Inflammatory macrophage treated with lipopolysaccharide for 1 hour (primary cell): ENCODE measurements around the gene ZNF648.
"Not testable (repeated sequence)": the region's sequence is repeated elsewhere in the genome, so short reads cannot be mapped to it uniquely, and the experiment has no call there.

Source experiments
- DNase-seq, 2 donors: peaks; one replicate each; pipeline ENCODE4 v3.0.0-alpha.2; 2020 to 2022

Gene ZNF648

DNA sequence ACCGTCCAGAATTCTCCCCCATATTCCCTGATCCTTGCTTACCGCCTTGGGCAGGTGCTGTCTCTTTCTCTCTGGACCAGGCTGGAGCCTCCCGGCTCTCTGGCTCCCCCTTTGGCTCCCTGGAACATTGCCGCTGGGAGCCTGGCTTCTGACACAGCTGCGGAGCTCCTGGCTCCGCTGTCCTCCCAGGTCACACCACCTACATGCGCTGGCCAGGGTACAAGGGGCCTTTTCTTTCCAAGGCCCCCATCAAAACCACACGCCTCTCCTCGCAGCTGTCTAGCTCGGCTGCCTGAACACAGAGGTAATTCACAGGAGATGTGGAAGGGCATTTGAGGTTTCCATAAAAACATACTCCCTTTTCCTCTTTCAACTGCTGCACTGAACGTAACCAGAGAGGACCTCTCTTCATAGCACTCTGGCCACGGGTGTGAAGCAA is 7.5 kb upstream of the ZNF648 start:
- DNase-seq: peak; percentile 13 to 31

DNA sequence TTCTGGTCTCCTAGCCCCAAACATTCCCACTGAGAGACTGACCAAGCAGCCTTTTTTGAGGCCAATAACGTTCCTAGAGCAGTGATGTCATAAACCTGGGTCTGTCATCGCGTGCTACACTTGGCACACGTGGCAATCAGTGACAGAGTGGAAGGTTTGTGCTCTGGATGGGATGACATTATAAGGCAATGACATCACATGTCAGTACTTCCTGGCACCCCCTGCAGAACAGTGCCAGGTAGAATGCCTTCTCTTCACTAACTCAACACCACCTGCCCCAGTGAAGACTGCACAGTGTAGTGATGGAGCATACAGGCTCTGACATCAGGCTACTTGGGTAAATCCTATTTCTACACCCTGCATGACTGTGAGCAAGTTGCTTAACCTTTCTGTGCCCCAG is 5.4 kb upstream of the ZNF648 start:
- DNase-seq: no peak

DNA sequence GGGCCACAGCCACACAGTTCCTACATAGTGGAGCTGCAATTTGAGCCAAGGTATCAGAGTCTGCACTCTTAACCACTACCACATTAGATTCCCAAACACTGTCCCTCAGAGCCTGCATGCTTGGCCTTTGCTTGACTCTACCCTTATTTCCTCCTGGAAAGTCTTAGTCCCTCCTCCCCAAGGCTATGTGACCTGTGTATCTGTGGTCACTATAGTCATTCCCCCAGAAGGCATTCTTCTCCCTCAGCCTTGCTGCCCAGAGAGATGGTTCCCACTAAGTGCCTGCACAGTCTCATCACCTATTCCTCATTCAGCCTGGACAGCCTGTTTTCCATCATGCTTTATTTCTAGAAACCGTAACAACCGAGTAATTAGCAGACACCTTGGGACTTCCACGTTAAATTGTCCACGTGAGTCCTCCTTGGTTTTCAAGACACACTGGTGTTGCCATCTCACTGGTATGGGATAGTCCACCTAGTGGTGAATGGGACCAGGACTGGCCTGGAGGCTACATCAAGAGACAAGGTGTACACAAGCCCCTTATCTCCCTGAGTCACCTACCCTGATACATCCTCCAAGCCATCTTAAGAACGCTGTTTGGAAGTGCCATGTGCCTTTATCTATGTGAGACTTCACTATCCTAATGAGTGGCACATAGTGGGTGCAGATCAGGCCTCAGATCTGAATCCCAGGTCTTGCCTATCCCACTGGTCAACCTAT is 3.8 kb upstream of the ZNF648 start:
- no peak for DNase-seq

DNA sequence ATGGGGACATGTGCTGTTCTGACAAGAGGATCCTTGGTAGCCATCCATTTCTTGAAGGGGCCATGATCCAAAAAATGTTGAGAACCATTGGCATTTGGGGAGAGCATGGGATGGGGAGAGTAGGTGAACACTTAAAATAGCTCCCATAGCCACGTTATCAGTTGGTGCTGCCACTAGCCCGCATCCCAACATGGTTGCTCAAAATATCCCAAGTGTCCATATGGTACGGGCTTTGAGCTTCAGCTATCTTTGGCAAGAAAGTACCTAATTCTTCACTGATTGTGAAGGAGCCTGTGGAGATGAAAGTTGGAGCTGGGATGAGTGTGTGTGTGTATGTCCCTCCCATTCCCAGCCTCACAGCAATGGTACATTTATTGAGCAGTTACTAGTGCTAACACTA is 3.1 kb upstream of the ZNF648 start:
- no peak for DNase-seq

DNA sequence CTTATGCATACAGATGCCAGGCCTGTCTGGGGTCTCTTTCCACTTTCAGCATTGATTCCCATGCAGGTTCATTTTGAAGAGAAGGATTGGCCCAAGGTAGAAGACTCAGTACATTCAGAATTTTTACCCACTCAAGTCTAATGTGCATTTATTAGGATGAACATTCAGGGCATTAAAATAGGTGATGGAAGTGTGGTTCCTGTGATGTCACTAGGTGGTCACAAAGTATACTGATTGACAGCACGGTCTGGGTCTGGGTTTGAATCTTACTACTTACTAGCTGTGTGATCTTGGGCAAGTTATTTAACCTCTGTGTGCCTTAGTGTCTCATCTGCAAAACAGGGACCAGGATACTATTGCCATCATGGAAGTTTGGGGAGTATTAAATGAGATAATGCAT is 711 bp upstream of the ZNF648 start:
- DNase-seq: no peak

DNA sequence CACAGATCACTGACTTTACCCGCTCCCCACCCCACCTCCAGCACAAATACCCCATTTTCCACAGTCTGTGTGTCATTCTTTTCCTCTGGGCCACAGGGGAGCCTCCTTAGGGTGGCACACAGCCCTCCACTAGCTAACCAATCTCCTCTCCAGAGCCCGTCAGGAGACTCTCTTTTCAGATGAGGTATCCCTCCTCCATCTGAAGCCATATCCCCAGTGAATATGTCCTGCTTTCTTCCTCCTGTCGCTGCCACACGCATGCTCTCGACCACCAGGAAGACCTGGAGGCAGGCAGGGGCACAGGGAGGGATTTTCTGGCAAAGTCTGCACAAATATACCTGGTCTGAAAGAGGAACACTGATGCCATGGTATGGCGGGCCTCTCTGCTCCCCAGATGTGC is 635 bp downstream of the ZNF648 start:
- DNase-seq: no peak

DNA sequence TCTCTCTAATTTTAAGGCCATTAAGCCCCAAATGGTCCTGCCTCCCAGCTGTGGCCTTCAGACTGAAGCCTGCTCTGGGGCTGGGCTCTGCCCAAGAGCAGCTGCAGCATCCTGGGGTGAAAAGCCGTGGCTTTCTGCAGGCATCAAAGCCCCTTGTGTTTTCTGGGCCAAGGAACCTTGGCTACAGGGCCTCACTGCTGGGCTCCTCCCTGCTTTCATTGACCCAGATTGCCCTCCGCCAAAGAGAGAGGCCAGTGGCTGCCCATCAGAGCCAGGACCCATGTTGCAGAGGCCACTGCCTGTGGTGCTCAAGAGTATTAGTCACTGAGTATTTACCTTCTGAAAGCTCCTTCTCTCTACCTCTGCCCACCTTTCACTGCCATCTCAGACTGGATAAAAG is 1.6 kb downstream of the ZNF648 start:
- no peak for DNase-seq

DNA sequence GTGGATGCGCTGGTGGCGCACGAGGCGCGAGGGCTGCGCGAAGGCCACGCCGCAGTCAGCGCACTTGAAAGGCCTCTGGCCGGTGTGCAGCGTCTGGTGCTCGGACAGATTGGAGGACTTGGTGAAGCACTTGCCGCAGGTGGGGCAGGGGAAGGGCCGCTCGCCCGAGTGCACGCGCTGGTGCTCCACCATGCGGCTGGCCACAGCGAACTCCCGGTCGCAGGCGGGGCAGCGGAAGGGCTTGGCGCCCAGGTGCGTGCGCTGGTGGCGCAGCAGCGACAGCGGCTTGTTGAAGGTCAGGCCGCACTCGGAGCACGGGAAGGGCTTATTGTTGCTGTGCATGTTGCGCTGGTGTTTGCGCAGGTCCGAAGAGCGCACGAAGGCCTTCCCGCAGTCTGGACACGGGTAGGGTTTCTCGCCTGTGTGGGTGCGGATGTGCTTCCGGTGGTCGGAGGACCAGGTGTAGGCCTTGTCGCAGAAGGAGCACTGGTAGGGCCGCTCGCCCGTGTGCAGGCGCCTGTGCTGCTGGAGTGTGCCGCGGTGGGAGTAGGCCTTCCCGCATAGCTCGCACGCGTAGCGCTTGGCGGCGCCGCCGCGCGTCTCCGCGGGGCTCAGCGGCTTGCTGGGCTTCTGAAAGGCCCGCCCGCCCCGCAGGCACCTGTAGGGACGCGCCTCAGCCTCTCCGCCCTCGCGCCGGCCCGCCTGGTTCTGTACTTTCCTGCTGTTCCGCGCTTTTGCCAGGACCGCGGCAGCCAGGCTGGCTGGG is 4.7 kb downstream of the ZNF648 start:
- no peak for DNase-seq

DNA sequence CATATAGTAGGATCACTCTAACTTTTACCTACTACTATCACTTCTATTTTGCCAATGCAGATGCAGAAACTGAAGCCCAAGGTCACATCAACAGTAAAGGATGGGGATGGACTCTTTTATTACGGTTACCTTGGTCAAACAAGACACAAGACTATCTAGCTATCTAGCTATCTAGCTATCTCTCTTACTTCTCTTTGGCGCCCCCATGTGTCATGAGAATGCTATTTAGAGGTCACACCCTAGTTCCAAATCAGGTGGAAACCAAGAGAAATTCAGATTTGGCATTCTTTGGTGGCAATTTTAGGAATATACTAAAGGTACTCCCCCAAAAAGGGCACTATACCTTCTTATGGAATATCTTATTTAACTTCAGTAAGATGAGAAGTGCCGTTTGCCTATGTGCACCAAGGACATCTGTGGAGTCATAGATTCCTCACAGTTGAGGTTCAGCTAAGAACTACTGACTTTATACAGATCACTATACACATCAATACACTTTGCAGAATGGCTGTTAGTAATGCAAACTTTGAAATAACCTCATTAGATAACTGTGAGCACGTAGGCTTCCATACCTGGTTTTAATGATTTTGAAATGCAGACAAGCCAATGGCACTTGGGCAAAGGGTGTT is 6.7 kb downstream of the ZNF648 start:
- DNase-seq: peak; percentile 40 to 84

DNA sequence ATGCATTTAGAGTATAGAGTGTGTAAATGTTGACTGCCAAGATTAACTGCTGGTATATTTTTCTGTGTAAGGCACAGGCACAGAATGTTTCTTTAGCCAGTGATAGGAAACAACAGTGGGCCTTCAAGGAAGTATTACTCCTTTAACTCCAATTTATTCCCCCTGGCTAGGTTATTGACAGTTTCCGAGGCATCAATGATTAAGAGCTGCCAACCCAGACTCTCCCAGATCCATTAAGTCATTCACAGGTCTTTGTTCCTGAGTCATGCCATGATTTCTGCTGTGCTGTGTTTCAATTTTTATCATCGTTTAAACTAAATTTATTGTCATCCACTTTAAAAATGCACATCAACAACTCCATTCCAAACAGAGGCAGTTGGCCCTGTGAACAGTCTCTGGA is 9.2 kb downstream of the ZNF648 start:
- no peak for DNase-seq

DNA sequence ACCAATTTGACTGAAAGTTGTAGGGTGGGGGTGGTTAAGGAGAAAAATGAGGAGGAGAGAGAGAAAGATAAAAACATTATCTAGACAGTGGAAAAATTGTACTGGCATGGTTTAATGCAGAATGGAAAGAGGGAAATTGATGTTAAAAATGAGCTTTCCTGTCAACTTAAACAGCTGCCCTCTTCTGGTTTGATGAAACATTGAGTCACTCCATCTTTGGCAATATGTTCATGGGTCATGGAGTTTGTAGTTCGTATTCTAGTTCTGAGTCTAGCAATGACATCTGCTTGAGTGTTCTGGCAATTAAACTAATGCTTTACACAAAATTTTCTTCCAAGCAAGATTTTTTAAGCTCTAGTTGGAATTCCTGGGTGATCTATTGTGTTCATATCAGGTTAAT is 9.6 kb downstream of the ZNF648 start:
- peak in 1 of 2 donors; percentile 19 for DNase-seq

DNA sequence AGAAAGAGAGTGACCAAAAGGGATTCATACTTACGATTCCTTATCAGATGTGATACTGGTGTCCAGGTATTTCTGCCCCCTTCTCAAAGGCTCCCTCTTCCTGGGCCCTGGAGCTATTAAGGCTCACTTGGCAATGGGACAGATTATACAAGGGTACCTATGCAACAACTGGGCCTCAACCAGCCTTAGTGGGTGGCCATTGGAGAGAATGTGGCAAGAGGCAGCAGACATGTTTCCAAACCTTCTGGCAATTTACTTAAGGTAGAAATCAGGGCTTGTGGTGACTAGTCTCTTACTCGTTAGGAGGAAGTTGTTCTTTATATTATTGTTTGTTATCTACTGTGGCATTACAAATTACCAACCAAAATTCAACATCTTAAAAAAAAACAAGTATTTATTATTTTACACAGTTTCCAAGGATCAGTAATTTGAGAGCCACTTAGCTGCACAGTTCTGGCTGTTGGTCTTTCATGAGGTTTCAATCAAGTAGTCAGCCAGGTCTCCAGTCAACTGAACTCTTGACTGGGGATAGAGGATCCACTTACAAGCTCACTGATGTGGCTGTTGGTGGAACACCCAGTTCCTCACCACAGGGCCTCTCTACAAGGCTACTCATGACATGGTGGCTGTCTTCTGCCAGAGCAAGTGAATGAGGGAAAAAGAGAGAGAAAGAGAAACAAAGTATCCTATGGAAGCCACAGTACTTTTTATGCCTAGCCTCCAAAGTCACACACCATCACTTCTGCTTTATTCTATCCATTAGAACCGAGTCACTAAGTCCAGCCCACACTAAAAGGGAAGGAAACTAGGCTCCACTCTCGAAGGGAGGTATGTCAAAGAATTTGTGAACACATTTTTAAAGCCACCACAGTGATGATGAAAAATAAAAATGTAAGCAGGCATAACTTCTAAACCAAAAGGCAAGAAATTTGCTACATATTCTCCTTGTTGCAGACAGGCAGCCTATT is 10.7 kb downstream of the ZNF648 start:
- peak; percentile 14 to 20 for DNase-seq

DNA sequence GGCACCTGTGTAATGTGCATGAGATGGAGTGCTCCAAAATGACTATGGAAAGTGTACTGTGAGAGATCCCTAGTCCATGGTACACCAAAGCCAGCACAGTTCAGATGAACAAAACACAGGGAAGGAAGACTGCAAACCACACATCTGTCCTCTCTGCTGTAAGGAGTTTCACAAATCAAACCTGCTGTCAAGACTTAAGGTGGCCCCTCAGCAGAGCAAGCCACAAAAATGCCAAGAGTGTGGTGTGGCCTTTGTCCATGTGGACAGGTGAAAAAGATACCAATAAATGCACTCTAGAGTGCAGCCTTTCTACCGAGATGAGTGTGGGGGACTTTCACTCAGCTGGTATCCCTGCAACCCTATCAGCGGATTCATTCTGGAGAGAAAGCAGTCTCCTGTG is 12.9 kb downstream of the ZNF648 start:
- DNase-seq: no peak

DNA sequence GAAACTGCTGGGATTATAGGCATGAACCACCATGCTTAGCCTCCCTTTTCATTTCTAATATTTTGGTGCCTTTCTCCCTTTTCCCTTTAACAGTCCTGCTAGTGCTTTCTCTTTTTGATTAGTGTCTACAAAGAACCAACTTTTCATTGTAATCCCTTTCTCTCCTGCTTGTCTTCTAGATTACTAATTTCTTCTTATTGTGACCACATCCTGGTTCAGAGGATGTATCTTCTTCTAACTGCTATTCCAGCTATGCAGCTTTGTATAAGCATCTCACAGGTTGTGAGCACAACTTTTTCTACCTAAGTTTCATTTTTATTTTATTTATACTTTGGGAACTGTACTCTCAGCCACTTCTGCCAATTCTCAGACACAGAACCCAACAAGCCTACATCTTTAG is 14.7 kb downstream of the ZNF648 start:
- no peak for DNase-seq

DNA sequence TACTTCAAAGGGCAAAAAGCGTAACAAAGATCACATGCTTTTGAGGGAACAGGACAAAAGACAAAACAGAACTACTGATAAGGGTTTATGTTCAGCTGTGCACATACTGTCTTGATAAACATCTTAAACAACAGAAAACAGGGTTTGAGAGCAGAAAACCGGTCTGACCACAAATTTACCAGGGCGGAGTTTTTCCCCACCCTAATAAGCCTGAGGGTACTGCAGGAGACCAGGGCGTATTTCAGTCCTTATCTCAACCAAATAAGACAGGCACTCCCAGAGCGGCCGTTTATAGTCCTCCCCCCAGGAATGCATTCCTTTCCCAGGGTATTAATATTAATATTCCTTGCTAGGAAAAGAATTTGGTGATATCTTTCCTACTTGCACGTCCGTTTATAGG is 16.0 kb downstream of the ZNF648 start:
- not testable (repeated sequence) for DNase-seq

DNA sequence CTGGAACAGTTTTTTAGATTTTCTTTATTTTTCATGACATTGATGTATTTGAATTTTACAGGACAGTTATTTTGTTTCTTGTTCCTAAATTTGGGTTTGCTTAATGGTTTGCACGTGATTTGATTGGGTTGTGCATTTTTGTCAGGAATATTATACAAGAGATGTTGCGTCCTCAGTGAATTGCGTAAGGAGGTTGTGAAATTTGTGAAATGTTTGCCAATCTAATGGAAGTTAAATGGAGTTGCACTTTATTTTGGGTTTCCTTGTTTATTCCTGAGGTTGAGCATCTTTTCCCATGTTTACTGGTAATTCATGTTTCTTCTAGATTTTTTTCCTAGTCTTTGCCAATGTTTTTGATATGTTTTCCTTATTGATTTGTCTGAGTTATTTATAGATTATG is 19.9 kb downstream of the ZNF648 start:
- peak; percentile 70 to 94 for DNase-seq

DNA sequence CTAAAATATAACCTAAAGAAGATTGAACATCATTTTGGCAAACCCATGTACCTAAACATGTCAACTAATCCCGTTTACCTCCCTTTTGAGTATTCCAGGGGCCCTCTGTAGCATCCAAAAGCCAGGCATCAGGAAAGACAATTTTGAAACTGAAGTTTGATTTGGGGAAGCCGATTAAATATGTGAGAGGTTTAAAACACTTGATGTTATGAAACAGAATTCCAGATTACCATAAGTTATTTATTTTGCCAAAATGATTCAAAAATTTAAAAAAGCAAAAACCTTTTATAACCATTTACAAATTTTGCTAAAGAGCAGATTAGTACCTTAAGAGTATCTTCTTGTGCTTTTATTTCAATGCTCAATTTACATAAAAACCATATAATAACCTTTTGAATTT is 23.3 kb downstream of the ZNF648 start:
- DNase-seq: no peak

DNA sequence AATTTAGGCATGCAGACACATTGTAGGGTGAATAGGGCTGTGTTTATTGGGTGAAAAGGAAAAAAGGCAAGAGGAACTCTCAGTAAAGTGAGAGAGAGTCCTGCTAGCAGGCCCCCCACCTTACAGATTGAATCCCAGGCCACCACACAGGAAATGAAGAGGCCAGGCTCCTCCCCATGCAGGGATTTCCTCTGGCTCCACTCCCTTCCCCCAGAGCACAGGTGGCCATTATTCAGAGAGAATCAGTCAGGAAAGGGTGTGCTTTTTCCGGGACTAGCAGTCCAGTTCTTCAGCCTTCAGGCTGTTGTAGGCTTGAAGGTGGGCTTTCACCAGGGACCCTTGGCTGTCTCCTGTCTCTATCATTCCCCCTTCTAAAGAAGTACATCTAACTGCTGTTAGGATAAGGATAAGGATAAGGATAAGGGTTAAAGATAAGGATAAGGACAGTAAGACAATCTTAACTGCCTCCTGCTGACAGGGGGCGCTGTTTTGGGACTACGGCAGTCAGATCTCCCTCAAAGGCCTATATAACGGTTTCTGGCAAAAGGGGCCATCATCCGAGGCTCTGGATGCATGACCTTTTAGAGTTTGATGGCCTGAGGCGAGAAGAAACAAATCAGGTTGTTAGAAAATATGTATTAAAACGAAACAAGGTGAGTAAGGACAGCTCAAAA is 26.3 kb downstream of the ZNF648 start:
- DNase-seq: no peak

DNA sequence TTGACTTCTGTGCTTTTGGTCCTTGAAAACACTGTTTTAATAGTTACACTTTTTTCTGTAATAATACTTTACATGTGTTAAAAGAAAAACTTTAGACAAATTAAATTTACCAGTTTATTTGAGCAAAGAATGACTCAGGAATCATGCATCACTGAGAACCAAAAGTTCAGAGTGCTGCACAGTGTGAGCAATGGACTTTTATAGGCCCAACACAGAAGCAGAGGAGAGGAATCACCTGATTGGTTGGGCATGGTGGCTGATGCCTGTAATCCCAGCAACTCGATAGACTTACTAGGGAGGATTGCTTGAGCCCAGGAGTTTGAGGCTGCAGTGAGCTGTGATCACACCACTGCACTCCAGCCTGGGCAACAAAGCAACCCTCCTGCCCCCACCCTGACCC is 29.3 kb downstream of the ZNF648 start:
- DNase-seq: no peak

DNA sequence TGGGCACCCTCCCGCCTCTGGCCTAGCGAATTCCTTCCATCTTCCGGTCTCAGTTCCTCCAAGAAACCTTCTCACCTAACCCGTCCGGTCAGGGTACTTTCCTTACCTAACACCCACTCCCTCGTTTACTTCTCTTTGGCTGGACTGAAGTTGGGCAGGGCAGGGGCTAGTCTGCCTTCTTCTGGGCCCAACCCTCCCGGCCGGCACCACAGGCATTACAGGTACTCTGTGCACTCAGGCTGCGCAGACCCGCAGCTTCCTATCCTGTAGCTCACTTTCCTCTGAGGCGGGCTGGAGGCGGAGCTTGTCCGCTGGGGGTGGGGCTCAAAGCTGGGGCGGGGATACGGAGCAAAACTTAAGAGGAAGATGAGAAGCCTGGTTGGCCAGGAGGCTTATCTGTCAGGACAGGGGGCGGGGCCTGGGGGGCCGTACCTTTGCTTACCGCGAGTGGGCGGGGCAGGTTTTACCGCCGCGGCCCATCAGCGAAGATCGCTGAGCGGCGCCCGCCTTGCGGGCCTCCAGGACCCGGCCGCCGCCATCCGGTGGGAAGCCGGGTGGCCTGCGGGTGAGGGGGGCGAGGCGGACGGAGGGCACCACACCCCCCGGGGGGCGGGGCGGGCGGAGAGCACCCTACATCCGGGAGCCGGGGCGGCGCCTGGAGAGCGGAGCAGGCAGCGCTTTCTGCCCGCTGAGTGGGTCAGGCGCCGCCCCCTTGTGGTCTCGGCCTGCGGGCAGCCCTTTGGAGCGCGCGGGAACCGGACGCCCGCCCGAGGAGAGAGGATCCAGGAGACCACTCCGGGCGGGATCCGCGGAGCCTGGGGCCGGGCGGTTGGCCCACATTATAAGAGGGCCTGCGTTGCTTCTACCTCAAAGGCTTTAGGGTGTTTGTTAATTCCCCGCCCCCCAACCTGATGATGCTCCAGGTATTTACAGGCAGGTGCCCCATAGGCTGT is 31.9 kb downstream of the ZNF648 start:
- DNase-seq: peak; percentile 88 to 97

DNA sequence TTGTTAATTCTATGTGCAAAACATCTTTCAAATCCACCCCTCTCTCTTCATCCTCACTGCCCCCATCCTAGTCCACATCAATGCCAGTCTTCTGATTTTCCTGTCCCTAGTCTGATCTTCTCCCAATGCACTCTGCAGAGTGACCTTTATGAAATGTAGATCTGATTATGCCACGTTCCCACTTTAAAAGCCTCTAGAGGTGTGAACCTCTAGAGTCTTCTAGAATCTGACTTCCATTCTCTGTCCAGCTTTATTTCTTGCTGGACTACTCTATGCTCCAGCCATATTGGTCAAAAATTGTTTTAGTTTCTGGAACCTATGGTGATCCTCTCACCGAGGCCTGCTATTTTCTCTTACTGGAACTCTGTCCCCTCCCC is 32.5 kb downstream of the ZNF648 start:
- no peak for DNase-seq
